Sigmoid colon (tissue), 4 donors: ENCODE results near the gene HDAC4.

Experiments
- CTCF ChIP-seq, 4 experiments: fragments of 450-650 bp in 3 of 4; fragments of 200-600 bp in 1 of 4; IDR thresholded peaks; one replicate each; pipeline ENCODE4 v1.5.1; 2016 to 2019; ENCODE audit warnings: antibody characterized with exemption in 4 of 4, mild to moderate bottlenecking in 3 of 4, moderate library complexity in 2 of 4
- EP300 ChIP-seq, 4 donors: sonication (generic); formaldehyde crosslinking; IDR thresholded peaks; one replicate each; pipeline ENCODE4 v1.6.1; 2017; ENCODE audit warnings: antibody characterized with exemption in 4 of 4
- POLR2A ChIP-seq, 2 donors: fragments of 450-650 bp; IDR thresholded peaks; one replicate each; pipeline ENCODE4 v1.6.1; 2016; ENCODE audit warnings: antibody characterized with exemption in 2 of 2, mild to moderate bottlenecking in 2 of 2, moderate library complexity in 2 of 2

GRCh38 chr2:239371726-239372686 is 28.8 kb downstream of the HDAC4 start:
- TF ChIP-seq CTCF (IDR thresholded peaks at IDR 0.05), result no peak
- no peak for TF ChIP-seq POLR2A (IDR thresholded peaks at IDR 0.05)
- TF ChIP-seq EP300 (IDR thresholded peaks at IDR 0.05), result no peak
